WI38 (cell line): ENCODE results near the gene INTS1.
"Not testable (repeated sequence)": the region's sequence is repeated elsewhere in the genome, so short reads cannot be mapped to it uniquely, and the experiment has no call there.

Experiments used
- H3K4me3 ChIP-seq: 2 replicates; pipeline ENCODE4 v1.5.1; 2011; ENCODE audit warnings: low read depth, mild to moderate bottlenecking, control low read depth, low read length
- TF ChIP-seq, protein P1 (sequence below): IDR thresholded peaks from 2 replicates; pipeline ENCODE4 v1.5.1; 2012; ENCODE audit warnings: low read depth, mild to moderate bottlenecking, control low read depth, low read length

INTS1 gene

DNA sequence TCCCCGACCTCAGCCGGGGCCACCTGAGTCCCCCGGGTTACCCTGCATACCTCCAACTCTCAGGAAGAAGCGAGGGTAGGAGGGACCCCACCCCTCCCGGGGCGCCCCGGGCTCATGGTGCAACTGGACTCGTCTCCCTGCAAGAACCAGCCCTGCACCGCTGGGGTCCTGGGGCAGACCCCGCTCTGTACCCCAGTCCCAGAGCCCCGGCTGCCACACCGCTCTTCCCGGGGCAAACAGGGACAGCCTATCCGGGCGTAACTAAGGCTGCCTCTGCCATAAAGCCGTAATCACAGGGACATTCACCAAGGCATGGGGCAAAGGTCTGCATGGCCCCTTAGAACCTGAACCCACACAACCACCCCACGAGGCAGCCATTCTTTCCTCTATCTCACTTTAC, 19.7 kb upstream of the INTS1 start:
- TF ChIP-seq, protein P1, sequence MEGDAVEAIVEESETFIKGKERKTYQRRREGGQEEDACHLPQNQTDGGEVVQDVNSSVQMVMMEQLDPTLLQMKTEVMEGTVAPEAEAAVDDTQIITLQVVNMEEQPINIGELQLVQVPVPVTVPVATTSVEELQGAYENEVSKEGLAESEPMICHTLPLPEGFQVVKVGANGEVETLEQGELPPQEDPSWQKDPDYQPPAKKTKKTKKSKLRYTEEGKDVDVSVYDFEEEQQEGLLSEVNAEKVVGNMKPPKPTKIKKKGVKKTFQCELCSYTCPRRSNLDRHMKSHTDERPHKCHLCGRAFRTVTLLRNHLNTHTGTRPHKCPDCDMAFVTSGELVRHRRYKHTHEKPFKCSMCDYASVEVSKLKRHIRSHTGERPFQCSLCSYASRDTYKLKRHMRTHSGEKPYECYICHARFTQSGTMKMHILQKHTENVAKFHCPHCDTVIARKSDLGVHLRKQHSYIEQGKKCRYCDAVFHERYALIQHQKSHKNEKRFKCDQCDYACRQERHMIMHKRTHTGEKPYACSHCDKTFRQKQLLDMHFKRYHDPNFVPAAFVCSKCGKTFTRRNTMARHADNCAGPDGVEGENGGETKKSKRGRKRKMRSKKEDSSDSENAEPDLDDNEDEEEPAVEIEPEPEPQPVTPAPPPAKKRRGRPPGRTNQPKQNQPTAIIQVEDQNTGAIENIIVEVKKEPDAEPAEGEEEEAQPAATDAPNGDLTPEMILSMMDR = no peak
- no peak overlapping the region for H3K4me3 ChIP-seq

DNA sequence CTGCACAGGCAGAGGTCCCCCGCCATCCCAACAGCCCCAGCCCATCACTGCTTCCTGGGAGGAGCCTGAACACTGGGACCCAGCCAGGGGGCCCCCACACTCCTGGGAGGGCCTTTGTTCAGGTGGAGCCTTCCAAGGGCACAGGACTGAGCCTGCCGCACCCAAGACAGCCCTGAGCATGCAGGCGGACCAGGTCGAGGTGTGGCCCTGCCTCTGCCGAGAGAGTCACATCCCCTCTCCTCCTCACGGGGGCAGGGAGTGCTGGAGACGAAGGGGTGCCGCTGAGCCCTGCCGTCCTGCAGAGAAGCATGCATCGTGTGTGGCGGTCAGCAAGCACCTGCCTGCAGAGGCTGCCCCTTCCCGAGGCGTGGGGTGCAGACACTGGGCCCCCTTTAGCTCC, 19.0 kb upstream of the INTS1 start:
- H3K4me3 ChIP-seq = no peak overlapping the region
- TF ChIP-seq, protein P1 = no peak

DNA sequence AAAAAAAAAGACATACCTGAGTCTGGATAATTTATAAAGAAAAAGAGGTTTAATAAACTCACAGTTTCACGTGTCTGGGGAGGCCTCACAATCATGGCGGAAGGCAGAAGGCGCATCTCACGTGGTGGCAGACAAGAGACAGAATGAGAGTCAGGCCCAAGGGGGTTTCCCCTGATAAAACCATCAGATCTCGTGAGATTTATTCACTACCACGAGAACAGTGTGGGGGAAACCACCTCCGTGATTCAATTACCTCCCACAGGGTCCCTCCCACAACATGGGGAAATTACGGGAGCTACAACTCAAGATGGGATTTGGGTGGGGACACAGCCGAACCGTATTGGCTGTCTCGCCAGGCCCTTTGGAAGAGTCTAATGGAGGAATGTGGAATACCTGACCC, 17.3 kb upstream of the INTS1 start:
- TF ChIP-seq, protein P1 = no peak
- no peak overlapping the region for H3K4me3 ChIP-seq

DNA sequence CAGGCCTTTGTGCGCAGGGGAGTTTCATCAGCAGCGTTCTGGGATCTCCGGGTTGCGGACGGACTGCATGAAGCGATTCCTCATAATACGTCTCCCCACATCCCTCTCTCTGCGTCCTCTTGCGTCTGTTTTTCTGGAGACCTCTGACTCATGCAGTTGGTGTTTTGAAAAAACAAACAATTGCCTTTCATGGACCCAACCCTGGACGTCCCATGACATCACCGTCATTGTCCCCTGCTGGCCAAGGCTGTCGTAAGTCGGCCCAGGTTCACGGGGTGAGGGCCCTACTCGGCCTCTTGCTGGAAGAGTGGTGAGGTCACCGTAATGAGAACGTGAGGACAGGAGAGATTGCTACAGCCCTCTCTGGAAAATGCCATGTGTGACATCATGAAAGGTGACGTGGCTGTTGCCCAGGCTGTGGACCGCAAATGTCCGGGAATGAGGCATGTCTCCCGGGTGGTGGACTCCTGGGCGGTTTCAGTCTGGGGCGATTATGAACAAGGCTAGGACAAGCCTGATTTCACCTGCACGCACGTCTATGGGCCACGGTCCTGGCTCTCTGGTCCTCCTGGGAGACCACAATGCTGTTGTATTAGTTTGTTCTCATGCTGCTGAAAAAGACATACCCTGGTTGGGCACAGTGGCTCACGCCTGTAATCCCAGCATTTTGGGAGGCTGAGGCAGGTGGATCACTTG, 16.5 kb upstream of the INTS1 start:
- H3K4me3 ChIP-seq = no peak overlapping the region
- TF ChIP-seq, protein P1 = no peak

DNA sequence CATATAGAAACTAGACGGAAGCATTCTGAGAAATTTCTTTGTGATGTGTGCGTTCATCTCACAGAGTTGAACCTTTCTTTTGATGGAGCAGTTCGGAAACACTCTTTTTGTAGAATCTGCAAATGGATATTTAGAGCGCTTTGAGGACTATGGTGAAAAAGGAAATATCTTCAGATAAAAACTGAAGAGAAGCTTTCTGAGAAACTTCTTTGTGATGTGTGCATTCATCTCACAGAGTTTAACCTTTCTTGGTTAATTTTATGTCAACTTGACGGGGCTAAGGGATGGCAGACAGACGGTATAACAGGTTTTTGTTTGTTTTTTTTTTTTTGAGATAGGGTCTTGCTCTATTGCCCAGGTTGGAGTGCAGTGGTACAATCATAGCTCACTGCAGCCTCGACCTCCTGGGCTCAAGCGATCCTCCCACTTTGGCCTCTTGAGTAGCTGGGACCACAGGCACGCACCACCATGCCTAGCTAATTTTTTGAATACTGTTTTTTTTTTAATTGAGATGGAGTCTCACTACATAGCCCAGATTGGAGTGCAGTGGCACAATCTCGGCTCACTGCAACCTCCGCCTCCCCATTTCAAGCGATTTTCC, 15.2 kb upstream of the INTS1 start:
- not testable (repeated sequence) for H3K4me3 ChIP-seq

DNA sequence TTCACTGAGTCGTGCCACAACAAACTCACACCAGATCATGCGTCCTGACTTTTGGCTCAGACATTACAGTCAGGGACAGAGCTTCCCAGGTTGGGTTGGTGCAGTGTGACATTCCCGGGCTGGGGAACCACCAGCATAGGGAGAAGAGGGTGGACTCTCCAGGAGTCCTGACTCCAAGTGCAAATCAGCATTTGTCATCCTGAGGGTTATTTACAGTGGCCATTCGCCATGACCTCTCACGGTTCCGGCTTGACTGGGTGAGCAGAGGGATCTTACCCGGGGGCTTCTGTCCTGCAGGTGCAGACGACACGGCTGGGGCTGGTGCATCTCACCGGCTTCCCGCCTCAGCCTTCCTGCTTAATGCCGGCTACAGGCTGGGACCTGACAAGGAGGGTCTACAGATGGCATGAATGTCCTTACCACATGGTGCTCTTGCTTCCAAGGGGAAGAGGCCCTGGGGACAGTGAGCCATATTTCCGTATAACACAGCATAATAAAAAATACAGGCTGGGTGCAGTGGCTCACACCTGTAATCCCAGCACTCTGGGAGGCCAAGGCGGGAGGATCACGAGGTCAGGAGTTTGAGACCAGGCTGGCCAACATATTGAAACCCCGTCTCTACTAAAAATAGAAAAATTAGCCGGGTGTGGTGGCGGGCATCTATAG, 12.5 kb upstream of the INTS1 start:
- H3K4me3 ChIP-seq = no peak overlapping the region
- TF ChIP-seq, protein P1 = no peak

DNA sequence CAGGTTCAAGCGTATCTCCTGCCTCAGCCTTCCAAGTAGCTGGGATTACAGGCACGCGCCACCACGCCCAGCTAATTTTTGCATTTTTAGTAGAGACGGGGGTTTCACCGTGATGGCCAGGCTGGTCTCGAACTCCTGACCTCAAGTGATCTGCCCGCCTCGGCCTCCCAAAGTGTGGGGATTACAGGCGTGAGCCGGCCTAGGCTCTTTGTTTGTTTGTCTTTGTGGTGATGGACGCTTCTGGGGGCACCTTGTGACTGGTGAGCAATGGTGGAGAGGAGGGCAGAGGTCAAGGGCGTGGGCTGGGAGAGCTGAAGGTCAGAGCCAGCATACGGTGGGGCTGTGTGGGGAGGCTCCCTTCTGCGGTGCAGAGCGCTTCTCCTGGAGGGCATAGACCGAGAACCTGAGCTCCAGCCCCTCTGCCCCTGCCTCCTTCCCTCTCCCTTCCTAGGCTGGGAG, 11.3 kb upstream of the INTS1 start:
- not testable (repeated sequence) for H3K4me3 ChIP-seq

DNA sequence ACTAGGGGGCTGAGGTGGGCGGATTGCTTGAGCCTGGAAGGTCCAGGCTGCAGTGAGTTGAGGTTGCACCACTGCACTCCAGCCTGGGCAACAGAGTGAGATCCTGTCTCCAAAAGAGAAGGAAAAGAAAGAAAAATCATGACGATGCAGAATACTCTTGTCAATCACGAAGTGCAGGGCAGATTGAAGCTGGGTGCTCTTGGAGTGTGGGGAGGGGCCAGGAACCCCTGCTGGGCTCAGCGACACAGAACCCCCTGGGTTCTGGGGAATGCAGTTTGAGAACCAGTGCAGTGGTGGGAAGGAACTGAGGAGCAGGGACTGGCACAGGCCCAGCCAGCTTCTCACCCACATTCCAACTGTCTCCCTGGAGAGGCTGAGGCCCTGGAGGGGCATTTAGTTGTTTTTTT, 10.8 kb upstream of the INTS1 start:
- H3K4me3 ChIP-seq = no peak overlapping the region
- TF ChIP-seq, protein P1 = no peak
